Lung microvascular endothelial cell (primary cell): ENCODE data around the gene TSKS. TPM values are rescaled to one million over a fixed set of nuclear protein-coding genes. Genes with fewer than 3 reads are reported as not detected.

ENCODE experiments used
- DNase-seq, 2 donors: peaks; one replicate each; pipeline versions ENCODE4 v3.0.0 to v3.0.0-alpha.2; 2010; ENCODE audit warnings: low read depth in 2 of 2
- total RNA-seq: library from RNA; depleted of rRNA; stranded (reverse); fragments of >200 nt; gene quantifications from 2 replicates; pipeline ENCODE4 v1.2.1, GENCODE V29; 2014

The TSKS gene, protein sequence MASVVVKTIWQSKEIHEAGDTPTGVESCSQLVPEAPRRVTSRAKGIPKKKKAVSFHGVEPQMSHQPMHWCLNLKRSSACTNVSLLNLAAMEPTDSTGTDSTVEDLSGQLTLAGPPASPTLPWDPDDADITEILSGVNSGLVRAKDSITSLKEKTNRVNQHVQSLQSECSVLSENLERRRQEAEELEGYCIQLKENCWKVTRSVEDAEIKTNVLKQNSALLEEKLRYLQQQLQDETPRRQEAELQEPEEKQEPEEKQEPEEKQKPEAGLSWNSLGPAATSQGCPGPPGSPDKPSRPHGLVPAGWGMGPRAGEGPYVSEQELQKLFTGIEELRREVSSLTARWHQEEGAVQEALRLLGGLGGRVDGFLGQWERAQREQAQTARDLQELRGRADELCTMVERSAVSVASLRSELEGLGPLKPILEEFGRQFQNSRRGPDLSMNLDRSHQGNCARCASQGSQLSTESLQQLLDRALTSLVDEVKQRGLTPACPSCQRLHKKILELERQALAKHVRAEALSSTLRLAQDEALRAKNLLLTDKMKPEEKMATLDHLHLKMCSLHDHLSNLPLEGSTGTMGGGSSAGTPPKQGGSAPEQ
- under 0.01 TPM in 2 replicates for total RNA-seq

DNA sequence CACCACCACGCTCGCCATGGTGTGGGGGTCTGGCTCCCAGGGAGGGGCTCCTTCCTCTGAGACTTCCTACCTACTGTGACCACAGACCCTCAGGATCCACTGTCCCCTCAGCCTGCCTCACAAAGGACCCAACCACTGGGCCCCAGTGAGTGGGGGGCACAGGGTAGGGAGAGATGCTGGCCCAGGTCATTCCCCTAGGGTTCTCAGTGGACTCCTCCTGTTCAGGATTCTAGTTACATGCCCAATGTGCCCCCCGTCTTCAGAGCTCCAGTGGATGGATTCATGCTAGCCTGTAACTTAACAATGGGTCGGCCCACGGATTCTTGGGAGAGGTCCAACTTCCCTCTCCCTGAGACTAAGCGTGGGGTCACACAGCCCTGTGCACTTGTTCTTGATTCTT is at the start of gene TSKS:
Gene TSKS (minus strand): TSS at position 77 of the 400 bp plus-strand sequence. CDS start 59 bp downstream, at position 18.
- DNase-seq, result no peak

DNA sequence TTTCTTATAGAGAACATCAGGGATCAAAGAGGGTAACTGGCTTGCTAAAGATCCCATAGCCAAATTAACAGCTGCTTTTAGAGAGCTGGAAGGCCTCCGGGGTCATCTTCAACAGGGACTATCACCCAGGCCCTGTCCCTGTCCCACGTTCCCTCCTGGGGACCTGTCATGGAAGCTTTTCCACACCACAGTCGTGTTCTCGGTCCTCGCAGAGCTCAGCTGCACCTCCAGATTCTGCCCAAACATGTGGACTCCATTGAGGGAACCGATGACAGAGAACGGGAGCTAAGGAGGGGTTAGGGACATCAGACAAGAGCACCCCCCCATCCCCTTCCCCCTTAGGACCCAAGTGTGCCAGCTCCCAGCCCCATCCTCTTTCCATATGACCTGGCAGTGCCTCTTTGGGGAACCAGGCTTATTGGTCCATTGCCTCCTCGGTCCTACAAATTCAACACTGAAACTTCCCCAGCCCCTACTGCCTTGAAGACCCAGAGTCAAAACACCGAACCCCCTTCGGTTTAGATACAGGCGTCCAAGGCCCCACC is 49.4 kb upstream of the TSKS start:
- no peak for DNase-seq

DNA sequence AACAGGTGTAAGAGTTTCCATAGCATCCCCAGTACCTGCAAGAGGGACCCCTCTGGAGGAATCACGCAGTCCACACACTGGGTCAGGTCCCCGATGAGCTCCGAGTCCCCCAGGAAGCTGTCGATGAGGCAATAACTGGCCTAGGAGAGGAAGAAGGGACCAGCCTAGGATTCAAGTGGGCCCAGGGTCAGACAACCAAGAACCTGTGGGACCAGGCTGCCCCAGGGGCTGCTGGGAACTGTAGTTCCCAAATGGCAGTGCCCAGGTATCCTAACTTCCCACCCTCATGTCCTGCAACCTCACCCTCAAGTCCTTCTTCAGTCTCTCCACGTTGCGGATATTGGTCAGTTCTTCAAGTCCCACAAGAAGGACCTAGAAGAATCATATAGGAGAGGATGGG is 48.2 kb upstream of the TSKS start:
- no peak for DNase-seq

DNA sequence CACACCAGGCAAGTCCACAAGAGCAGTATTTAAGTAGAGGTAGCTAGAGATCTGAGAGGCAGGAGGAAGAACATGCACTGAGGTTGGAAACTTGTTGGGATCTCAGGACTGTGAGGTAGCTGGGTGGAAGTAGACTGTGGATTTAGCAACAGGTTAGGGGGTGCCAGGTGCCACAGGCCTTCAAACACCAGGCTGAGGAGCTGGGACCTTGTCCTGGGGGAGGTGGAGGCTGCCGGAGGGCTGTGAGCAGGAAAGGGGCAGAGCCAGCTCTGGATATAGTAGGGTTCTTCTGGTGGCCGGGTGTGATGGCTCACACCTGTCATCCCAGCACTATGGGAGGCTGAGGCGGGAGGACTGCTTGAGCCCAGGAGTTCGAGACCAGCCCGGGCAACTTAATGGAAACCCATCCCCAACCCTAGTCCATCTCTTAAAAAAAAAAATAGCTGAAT is 46.9 kb upstream of the TSKS start:
- DNase-seq, result no peak

DNA sequence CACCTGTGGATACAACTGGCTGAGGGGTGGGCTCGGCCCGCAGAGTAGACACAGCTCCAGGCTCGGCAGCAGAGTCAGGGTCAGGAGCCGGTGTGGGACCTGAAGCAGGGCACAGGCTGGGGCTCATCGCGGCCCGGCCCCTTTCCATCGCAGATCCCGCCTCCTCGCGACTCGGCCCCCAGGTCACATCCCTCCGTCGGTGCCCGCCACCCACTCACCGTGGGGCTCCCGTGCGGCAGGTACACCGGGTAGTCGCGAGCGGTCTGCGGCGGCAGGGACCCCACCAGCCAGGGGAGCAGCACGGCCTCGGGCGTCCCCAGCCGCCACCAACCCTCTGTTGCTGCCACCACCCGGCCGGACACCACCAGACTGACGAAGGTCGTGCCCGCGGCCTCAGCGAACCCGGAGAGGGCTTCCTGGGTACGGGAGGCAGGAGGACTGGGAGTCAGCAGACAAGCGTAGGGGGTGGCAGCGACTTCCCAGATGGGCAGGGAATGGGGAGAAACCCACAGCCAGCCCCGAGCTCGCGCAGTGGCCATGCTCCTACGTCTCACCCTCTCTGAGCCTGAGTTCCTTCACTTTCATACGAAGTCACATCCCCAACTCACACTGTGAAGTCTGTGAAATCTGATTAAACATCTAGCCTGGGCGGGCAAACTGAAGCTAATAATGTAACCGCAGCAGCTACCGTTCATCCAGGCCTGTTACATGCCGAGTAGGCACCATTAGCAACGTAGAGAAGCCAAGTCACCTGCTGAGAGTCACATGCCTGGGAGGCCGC is 46.2 kb upstream of the TSKS start:
- peak in 1 of 2 donors; percentile 50 for DNase-seq

DNA sequence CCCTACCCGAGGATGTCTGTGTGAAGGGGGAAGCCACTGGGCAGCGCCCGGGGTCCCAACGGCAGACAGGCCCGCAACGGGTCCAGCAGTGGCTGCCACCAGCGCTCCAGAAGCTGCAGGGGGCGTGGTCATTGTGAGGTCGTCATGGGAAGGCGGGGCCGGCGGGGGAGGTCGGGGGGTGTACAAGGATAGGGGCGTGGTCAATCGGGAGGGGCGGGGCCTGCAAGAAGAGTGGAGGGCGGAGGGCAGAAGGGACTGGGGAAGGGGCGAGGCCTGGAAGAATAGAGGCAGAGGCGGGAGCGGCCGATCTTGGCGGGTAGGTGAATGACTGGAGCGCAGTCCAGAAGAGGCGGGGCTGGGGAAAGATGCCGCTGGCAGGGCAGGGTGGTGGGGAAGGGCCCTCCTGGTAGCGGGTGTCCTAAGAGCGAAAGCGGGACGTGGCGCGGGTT is 45.6 kb upstream of the TSKS start:
- peak; percentile 83 to 93 for DNase-seq

DNA sequence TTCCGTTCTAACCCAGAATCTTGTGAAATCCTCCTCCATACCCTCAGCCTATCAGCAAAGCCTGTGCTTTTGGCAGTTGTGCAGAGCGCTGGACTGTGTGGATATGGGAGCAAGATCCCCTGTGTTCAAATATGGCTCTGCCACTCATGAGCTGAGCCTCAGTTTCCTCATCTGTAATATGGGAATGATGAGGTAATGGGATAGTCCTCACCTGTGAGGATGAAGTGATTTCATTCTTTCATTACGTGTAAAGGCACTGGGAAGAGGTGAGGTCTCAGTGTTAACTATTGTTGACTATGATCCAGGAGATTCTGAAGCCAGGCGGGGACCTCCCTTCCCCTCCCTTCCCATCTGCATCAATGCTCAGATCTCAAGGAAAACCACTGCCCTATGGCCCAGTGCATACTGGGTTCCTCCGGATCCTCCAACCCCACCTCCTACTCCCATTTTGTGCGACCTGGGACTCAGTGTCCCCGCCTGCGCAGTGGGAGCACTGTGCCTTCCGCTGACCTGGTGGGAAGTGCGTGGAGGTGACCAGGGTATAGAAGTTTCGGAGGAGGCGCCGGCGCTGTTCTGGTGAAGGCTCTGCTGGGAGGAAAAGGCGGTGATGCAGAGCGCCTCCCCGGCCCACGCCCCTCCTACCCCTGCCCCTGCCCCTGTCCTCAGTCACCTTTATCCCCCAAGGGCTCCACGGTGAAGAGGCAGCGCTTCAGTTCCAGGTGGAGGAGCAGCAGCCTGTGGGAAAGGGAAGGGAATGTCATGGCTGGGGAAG is 45.0 kb upstream of the TSKS start:
- DNase-seq, result no peak

DNA sequence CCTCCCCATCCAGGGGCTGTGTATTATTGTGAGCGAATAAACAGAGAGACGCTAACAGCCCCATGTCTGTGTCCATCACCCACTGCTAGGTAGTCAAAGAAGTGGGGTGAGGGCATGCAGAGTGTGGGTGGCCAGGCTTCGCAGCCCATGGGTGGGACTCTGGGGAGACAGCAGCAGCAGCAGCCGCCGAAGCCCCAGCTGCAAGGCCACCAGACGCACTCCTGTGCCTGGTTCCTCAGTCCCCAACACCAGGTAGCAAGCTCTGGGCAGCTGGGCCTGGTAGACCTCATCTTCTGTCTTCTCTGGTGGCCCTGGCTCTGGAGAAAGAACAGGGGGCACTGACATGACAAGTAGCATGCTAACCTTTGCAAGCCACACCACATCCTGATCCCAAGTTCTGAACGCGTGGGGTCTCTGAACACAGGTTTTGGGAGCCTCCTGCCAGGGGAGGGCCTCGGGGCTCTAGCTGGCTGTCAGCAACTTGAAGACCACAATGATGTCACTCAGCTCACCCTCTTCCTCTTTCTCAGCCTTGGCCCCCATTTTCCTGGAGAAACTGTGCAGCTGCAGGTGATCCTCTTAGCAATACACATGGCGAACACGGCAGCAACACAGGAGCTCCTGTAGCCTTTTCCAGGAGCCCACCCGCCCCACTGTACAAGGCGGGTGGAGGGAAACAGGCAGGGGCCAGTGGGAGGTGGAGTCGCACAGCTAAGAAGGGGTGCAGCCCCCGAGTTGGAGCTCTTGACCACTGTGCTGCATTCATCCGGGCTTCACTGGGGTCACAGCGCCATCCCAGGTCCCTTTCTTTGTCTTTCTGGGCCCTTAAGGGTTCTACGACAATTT is 44.2 kb upstream of the TSKS start:
- DNase-seq, result no peak

DNA sequence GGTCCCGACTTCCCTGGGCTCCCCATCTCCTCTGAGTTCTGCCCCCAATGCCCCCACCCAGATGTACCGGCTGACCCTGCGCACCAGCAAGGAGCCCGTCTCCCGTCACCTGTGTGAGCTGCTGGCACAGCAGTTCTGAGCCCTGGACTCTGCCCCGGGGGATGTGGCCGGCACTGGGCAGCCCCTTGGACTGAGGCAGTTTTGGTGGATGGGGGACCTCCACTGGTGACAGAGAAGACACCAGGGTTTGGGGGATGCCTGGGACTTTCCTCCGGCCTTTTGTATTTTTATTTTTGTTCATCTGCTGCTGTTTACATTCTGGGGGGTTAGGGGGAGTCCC is 43.5 kb upstream of the TSKS start:
- DNase-seq, result no peak

DNA sequence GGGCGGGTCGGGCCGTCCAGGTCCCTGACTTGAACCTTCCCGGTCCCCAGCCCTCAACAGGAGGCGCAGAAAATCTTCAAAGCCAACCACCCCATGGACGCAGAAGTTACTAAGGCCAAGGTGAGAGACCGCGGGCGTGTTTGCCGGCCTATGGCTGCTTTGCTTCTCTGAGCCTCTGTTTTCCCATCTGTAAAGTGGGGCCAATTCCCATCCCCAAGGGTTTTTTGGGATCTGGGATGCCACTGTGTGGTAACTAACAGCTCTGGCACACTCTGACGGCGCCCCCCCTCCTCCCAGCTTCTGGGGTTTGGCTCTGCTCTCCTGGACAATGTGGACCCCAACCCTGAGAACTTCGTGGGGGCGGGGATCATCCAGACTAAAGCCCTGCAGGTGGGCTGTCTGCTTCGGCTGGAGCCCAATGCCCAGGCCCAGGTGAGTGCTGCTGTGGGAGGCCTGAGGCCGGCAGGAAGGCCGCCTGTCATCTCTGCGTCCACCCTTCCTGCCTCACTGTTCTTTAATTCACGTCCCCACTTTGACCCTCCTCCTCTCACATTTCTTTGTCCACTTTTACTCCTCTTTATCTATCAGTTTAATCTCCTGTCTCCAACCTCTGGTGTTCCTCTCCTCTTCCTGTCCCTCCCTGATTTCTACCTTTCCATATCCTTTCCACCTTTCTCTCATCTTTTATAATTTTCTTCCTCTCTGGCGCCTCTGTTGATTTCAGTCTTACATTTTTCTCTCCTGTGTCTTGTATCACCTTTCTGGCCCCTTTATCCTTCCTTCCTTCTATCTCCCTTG is 42.9 kb upstream of the TSKS start:
- DNase-seq, result no peak

DNA sequence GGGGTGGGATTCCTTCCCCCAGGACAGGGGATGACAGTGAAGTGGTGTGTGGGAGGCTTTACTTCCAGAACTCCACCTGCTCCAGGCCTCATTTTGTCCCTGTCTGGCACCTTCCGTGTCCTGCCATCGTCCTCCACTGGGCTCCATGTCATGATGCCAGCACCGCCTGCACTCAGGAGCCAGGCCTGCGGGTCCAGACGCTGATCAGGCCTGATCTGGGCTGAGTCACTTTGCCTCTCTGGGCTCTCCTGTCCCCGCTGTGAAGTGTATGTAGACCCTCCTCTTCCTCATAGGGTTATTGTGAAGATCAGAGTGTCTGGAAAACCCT is 40.4 kb upstream of the TSKS start:
- no peak for DNase-seq

DNA sequence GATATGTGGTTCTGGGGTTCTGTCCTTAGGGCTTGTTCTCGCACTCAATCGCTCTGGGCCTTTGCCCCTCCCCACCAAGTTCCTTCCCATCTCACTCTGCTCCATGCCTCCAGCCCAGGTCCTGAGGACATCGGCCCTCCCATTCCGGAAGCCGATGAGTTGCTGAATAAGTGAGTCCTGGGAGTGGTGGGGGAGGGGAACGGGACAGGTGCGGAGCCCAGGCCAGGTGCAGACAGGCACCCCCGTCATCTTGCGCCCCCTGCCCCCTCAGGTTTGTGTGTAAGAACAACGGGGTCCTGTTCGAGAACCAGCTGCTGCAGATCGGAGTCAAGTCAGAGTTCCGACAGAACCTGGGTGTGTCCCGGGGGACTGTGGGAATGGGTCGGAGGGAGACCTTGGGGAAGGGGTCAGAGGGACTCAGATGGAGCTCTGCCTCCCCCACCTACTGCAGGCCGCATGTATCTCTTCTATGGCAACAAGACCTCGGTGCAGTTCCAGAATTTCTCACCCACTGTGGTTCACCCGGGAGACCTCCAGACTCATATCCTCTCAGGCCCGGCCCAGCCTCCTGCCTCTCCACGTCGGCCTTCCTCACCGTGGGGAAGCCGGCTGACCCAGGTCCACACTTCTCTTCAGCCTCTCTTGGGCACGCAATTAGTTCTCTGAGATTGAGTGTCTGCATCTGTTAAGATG is 39.9 kb upstream of the TSKS start:
- DNase-seq, result no peak

DNA sequence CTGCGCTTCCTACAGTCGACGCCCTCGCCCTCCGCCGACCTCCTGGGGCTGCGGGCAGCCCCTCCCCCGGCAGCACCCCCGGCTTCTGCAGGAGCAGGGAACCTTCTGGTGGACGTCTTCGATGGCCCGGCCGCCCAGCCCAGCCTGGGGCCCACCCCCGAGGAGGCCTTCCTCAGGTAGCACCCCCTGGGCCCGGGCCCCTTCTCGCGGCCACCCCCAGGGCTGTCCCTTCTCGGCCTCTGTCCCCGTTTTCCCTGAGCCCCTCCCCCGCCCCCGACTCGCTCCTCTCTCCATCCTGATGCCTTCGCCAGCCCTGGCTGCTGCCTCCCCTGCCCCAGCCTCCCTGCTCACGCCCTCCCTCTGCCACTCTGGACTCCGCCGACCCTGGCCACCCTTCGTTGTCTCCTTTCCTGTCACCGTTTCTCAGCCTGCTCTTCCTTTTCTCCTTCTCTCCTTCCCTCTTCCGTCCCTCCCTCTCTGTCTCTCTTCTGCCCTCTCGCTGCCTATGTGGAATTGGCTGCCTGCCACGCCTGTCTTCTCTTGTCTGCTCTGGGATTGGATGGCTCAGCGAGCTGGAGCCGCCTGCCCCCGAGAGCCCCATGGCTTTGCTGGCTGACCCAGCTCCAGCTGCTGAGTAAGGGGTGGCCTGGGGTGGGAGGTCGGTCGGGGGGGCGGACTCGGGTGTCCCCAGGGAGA is 39.0 kb upstream of the TSKS start:
- DNase-seq, result peak; percentile 56 to 78

DNA sequence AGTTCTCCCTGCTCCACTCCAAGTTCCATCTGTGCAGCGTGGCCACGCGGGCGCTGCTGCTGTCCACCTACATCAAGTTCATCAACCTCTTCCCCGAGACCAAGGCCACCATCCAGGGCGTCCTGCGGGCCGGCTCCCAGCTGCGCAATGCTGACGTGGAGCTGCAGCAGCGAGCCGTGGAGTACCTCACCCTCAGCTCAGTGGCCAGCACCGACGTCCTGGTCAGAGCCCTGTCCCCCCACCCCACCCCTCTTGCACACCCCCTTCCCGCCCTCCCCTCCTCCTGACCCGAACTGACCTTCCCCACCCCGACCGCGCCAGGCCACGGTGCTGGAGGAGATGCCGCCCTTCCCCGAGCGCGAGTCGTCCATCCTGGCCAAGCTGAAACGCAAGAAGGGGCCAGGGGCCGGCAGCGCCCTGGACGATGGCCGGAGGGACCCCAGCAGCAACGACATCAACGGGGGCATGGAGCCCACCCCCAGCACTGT is 38.3 kb upstream of the TSKS start:
- no peak for DNase-seq

DNA sequence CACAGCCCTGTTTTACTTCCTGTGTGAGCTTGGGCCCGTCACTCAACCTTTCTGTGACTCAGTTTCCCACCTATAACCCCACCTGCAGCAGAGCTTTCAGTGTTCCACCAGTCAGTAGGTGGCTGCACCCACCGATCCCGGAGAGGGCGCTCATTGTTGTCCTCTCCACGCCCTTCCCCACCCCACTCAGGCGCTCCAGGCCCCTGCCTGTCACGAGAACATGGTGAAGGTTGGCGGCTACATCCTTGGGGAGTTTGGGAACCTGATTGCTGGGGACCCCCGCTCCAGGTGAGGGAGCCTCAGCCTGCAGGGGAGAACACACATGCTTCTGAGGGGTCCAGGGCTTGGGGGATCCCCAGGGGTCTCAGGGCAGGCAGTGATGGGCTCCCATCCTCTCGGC is 37.7 kb upstream of the TSKS start:
- DNase-seq, result no peak

DNA sequence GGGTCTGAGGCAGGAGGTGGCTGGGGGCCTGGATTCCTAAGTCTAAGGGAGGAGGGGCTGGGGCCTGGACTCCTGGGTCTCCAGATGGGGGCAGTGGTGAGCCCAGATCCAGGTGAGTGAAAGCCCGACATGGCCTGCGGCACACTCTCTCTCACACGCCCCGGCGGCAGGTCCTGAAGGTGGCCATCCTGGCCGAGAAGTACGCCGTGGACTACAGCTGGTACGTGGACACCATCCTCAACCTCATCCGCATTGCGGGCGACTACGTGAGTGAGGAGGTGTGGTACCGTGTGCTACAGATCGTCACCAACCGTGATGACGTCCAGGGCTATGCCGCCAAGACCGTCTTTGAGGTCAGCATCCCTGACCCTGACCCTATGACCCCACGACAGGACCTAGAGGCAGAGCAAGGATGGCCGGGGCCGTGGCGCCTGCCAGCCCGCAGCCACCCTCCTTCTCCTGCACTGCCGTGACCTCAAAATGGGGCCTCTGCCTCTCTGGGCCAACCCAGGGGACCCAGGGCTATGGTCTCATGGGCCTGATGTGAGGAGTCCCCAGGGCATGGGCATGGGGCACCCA is 36.8 kb upstream of the TSKS start:
- no peak for DNase-seq

DNA sequence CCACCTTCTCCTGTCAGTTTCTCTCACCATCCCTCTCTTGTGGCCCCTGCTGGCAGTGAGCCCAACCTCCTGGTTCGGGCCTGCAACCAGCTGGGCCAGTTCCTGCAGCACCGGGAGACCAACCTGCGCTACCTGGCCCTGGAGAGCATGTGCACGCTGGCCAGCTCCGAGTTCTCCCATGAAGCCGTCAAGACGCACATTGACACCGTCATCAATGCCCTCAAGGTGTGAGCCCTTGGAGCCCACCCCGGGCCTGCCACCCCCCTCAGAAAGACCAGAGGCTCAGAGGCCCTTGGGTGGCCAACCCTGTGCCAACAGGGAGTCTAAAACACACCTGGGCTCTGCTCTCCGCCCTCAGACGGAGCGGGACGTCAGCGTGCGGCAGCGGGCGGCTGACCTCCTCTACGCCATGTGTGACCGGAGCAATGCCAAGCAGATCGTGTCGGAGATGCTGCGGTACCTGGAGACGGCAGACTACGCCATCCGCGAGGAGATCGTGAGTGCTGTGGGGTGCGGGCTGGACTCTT is 36.2 kb upstream of the TSKS start:
- no peak for DNase-seq

DNA sequence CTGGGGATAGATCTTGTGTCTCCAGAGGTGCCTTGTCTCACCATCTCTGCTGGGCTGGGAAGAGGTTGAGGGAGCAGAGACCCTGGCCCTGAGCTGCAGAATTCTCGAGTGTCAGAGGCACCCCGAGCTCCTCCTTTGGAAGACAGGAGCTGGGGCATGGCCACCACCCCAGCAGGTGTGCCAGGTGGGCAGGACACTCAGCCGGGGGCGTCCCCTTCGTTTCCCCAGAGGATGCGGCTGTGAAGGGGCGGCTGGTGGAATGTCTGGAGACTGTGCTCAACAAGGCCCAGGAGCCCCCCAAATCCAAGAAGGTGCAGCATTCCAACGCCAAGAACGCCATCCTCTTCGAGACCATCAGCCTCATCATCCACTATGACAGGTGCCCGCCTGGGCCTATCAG is 35.5 kb upstream of the TSKS start:
- DNase-seq, result no peak
